ENCODE measurements around the gene TRIO.

- TF ChIP-seq, protein P1, sequence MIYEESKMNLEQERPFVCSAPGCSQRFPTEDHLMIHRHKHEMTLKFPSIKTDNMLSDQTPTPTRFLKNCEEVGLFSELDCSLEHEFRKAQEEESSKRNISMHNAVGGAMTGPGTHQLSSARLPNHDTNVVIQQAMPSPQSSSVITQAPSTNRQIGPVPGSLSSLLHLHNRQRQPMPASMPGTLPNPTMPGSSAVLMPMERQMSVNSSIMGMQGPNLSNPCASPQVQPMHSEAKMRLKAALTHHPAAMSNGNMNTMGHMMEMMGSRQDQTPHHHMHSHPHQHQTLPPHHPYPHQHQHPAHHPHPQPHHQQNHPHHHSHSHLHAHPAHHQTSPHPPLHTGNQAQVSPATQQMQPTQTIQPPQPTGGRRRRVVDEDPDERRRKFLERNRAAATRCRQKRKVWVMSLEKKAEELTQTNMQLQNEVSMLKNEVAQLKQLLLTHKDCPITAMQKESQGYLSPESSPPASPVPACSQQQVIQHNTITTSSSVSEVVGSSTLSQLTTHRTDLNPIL (CRISPR knock-in tag; IDR thresholded peaks at IDR 0.05; ENCODE audit: low read depth) = no peak
- no peak for TF ChIP-seq GLIS3 (CRISPR knock-in tag; IDR thresholded peaks at IDR 0.05)
- no peak for TF ChIP-seq TCF4 (CRISPR knock-in tag; IDR thresholded peaks at IDR 0.05; ENCODE audit: borderline replicate concordance)
- no peak for TF ChIP-seq ZFP30 (CRISPR knock-in tag; IDR thresholded peaks at IDR 0.05)
- no peak for TF ChIP-seq RARB (CRISPR knock-in tag; IDR thresholded peaks at IDR 0.05)
- TF ChIP-seq ARNTL (CRISPR knock-in tag; IDR thresholded peaks at IDR 0.05; ENCODE audit: borderline replicate concordance, low read depth) = no peak
- no peak for TF ChIP-seq TOX (CRISPR knock-in tag; IDR thresholded peaks at IDR 0.05; ENCODE audit: borderline replicate concordance)
- no peak for TF ChIP-seq PATZ1 (CRISPR knock-in tag; IDR thresholded peaks at IDR 0.05; ENCODE audit: borderline replicate concordance)
- no peak for TF ChIP-seq ESRRG (CRISPR knock-in tag; IDR thresholded peaks at IDR 0.05)
- no peak for TF ChIP-seq PPARA (CRISPR knock-in tag; IDR thresholded peaks at IDR 0.05; ENCODE audit: borderline replicate concordance)
- no peak for TF ChIP-seq ZNF70 (CRISPR knock-in tag; IDR thresholded peaks at IDR 0.05)
These were observed 22.4 kb downstream of the TRIO start for GRCh38 chr5:14165375-14166106.
